Measurements from ENCODE around the gene GPD2. TPM values are rescaled to one million over a fixed set of nuclear protein-coding genes. Genes with fewer than 3 reads are reported as not detected.

GPD2 gene
- total and polyA plus RNA-seq, 2 of the 4 experiments (the other 2 are of a cell fraction), result 20.4 to 100 TPM

DNA sequence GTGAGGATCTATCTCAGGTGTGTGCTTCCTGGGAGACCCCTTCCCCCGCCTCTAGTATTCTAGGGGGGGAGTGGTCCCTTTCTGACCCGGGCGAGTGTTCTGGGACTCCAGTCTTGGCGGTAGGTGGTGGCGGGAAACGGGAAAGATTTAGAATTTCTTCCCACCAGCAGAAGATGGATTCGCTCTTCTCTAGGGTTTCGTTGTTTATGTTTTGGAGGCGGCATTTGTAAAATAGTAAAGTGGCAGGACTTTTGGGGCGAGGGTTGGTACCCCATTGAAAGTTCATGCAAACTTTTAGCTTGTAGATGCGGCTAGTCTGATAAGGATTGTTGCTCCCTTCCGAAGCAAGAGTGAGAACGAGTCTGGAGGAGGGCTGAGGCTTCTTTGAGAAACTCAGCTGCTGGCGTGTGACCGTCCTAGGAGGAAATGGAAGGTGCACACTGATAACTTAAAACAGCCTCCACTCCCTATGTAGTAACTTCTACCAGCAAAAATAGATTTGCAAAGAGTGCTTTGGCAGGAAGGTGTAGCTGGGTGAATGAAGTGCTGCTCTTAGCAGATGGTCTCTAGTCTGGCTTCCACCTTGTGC lies 412 bp downstream of the GPD2 start:
- Histone ChIP-seq H3K9me3 (ENCODE audit: control insufficient read depth, insufficient read depth, low read length) (no peaks in the 10 kb centered on the region), H2BK15ac (ENCODE audit: low read depth, low read length) (peak overlapping the region; percentile 16; the same call in 1 of the 3 replicates), H3K23ac (ENCODE audit: low read depth, low read length) (peak overlapping the region; percentile 95), H2BK5ac (ENCODE audit: low read depth, low read length, poor library complexity, severe bottlenecking) (peak overlapping the region; percentile 74), H4K91ac (ENCODE audit: insufficient read depth, low read depth, low read length) (peak overlapping the region; percentile 45), H3K4ac (ENCODE audit: low read depth, low read length) (peak overlapping the region; percentile 86), H3K36me3 (ENCODE audit: control insufficient read depth, insufficient read depth, low read length) (no peaks in the 10 kb centered on the region), H2AFZ (replicated peaks; ENCODE audit: low read length, poor library complexity) (peak overlapping the region; percentile 95), H3K9ac (ENCODE audit: low read depth, low read length) (peak overlapping the region; percentile 80), H3K4me1 (ENCODE audit: control insufficient read depth, insufficient read depth, low read length) (peaks cover 16% of the 10 kb centered on the region), H3K4me3 (ENCODE audit: insufficient read depth, low read depth, low read length) (peak overlapping the region; percentile 72), H2BK120ac (ENCODE audit: low read depth, low read length) (peak overlapping the region; percentile 80), H3K9me1 (ENCODE audit: insufficient read depth, low read length) (peaks cover 3% of the 10 kb centered on the region; the same call in 1 of the 2 replicates), H3K56ac (ENCODE audit: extremely low read depth, insufficient read depth, low read length) (peak overlapping the region; percentile 93), H2AK9ac (replicated peaks; ENCODE audit: low read depth, low read length, poor library complexity) (peak overlapping the region; percentile 96), H2AK5ac (ENCODE audit: low read depth, low read length) (no peak overlapping the region), H3K79me1 (ENCODE audit: low read depth in 1 of 2, low read length in 2 of 2) (peaks cover 19 to 40% of the 10 kb centered on the region in 2 experiments), H4K8ac (ENCODE audit: low read depth in 2 of 2, low read length in 2 of 2) (peak overlapping the region; percentile 87 to 99; a peak in 3 of 4 replicates), H4K20me1 (ENCODE audit: insufficient read depth, low read length) (no peaks in the 10 kb centered on the region), H3K4me2 (ENCODE audit: low read depth, low read length) (peak overlapping the region; percentile 94), H3K27ac (ENCODE audit: insufficient read depth, low read length) (peak overlapping the region; percentile 86), H4K5ac (ENCODE audit: low read depth, low read length) (peak overlapping the region; percentile 4; the same call in 1 of the 2 replicates), H3K18ac (ENCODE audit: low read depth, low read length) (peak overlapping the region; percentile 12), H3K14ac (replicated peaks; ENCODE audit: low read depth, low read length) (peak overlapping the region; percentile 86), H3K27me3 (ENCODE audit: control insufficient read depth, insufficient read depth, low read length) (no peaks in the 10 kb centered on the region), H2BK20ac (ENCODE audit: low read depth, low read length) (peak overlapping the region; percentile 52; the same call in 1 of the 2 replicates)
- intact Hi-C loops (cut with micrococcal nuclease), result loop anchor here (1.0 to 2.0 kb wide), 3 partner anchors 36 to 103 kb away; no protein-coding TSS in a partner anchor
- in situ Hi-C loops (cut with MboI; ENCODE audit: low sequenced_read_pairs), result no loop called here
- WGBS, 2 experiments (ENCODE audit: extremely low coverage in 2 of 2, insufficient read length in 1 of 2), result 0% methylated on average over 3 of the region's 15 CpGs; no CpG with 5 or more reads in 1 of the 2 experiments
- ChIA-PET POLR2A (ENCODE audit: unreplicated experiment) (no interaction called here), CTCF (interaction anchor here (1.8 kb wide), 1 partner anchor 27 kb away, joined by 6 read pairs; no protein-coding TSS in a partner anchor)
- BruUV-seq (replicated peaks), result TSS peak; percentile 50
- peak; percentile 17 for ATAC-seq (ENCODE audit: low read depth)
- DNase-seq, result peak; percentile 32
- no peak for TF ChIP-seq CEBPB (IDR thresholded peaks at IDR 0.05; ENCODE audit: low read depth, low read length)
- dilution Hi-C loops (cut with HindIII; ENCODE audit: low sequenced_read_pairs, unreplicated experiment), result no loop called here

All from IMR-90 (cell line).